Measurements from ENCODE around the gene ROR1. TPM values are rescaled to one million over a fixed set of nuclear protein-coding genes. Genes with fewer than 3 reads are reported as not detected.

The ROR1 gene
- total RNA-seq, 4 donors from 2014 or later: 2.6 to 37.6 (median 11.5) TPM

- intact Hi-C loops (cut with DNase I; ENCODE audit: low total_unique reads): loop anchor here (10.0 kb wide), 1 partner anchor 87 kb away; no protein-coding TSS in a partner anchor
- no peak for DNase-seq
- Histone ChIP-seq H3K36me3 (no peaks in the 10 kb centered on the region), H3K4me3 (no peak overlapping the region), H3K27me3 (no peaks in the 10 kb centered on the region), H3K27ac (no peak overlapping the region), H3K9me3 (no peaks in the 10 kb centered on the region), H3K4me1 (peaks cover 0 to 4% of the 10 kb centered on the region in 2 donors)
- TF ChIP-seq POLR2A (IDR thresholded peaks at IDR 0.05) (no peak), CTCF (IDR thresholded peaks at IDR 0.05) (no peak)
Observed at GRCh38 chr1:63777965-63778880, 4.4 kb downstream of the ROR1 start.

- no peaks in the 10 kb centered on the region for H3K36me3 ChIP-seq
- TF ChIP-seq CTCF (IDR thresholded peaks at IDR 0.05) (no peak), POLR2A (IDR thresholded peaks at IDR 0.05) (no peak)
- H3K4me3 ChIP-seq: no peak overlapping the region
- H3K27ac ChIP-seq: no peak overlapping the region
- no peak for DNase-seq
- H3K27me3 ChIP-seq: no peaks in the 10 kb centered on the region
- intact Hi-C loops (cut with DNase I; ENCODE audit: low total_unique reads): loop anchor here (10.0 kb wide), 1 partner anchor 85 kb away; no protein-coding TSS in a partner anchor
- no peaks in the 10 kb centered on the region for H3K9me3 ChIP-seq
- peaks cover 0 to 4% of the 10 kb centered on the region in 2 donors for H3K4me1 ChIP-seq
Observed at GRCh38 chr1:63779338-63780211, 5.8 kb downstream of the ROR1 start.

GRCh38 chr1:63780565-63780964 lies 6.7 kb downstream of the ROR1 start:
- no peak overlapping the region for H3K4me3 ChIP-seq
- H3K36me3 ChIP-seq: no peaks in the 10 kb centered on the region
- no peak for DNase-seq
- no peaks in the 10 kb centered on the region for H3K9me3 ChIP-seq
- intact Hi-C loops (cut with DNase I; ENCODE audit: low total_unique reads): no loop called here
- TF ChIP-seq CTCF (IDR thresholded peaks at IDR 0.05): no peak
- peaks cover 0 to 4% of the 10 kb centered on the region in 2 donors for H3K4me1 ChIP-seq
- no peak overlapping the region for H3K27ac ChIP-seq
- no peaks in the 10 kb centered on the region for H3K27me3 ChIP-seq

- H3K9me3 ChIP-seq: no peaks in the 10 kb centered on the region
- H3K4me3 ChIP-seq: no peak overlapping the region
- H3K36me3 ChIP-seq: no peaks in the 10 kb centered on the region
- no peaks in the 10 kb centered on the region for H3K27me3 ChIP-seq
- H3K27ac ChIP-seq: no peak overlapping the region
- intact Hi-C loops (cut with DNase I; ENCODE audit: low total_unique reads): no loop called here
- H3K4me1 ChIP-seq: peaks cover 0 to 4% of the 10 kb centered on the region in 2 donors
- TF ChIP-seq POLR2A (IDR thresholded peaks at IDR 0.05) (no peak), CTCF (IDR thresholded peaks at IDR 0.05) (no peak)
- DNase-seq: no peak
Observed at GRCh38 chr1:63782982-63783381, 9.2 kb downstream of the ROR1 start.

Measured in uterus (tissue), 4 donors.